GM20431 (cell line): ENCODE measurements around the gene ARAP2.

Experiments
- in situ Hi-C: fragments of 300-500 bp; cut with MseI, MboI; formaldehyde crosslinking; loops from one replicate; pipeline ENCODE4 v1.15.0; 2020; ENCODE audit warnings: low sequenced_read_pairs; ENCODE audit not compliant: unreplicated experiment

The ARAP2 gene

DNA sequence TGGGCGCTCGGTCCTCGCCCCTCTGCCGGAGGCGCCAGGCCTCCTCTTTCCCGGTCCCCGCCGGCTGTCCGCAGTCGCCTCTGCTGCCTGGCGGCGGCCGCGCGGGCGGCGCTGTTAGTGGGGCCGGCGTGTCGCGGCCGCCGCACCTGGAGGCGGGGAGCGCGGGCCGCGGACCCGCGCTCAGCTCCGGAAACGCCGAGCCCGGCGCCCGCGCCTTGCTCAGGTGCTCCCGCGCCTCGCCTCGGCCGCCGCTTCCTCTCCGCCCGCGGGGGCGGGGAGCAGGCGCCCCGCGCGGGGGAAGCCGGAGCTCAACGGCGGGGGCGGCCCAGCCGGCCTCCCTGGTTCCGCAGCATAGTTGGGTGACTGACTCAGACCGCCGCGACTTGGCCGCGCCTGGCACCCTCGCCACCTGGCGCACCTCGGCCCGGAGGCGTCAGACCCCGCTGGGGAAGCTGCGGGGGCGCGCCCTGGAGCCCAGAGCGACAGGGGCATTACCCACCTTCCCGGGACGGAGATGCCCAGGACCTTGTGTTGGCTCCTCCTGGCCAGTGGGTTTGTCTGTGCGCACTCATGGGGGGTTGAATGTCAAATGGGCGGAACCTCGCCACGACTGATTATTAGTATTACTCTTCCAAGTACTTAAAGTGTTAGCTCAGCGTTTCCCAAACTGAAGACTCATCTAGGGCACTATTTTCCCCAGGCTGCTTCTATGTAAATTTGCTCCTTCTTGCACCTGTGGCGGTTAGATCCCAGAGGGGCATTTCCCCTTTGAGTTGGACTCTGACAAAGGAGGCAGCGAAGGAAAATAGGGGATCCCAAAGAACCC lies at the start of gene ARAP2:
TSS of gene ARAP2 (minus strand) at position 258 of the 826 bp plus-strand sequence. CDS start 15,028 bp downstream, outside the sequence.
- in situ Hi-C loops = no loop called here

GRCh38 chr4:36292556-36293188 lies 48.4 kb upstream of the ARAP2 start:
- in situ Hi-C loops = no loop called here

DNA sequence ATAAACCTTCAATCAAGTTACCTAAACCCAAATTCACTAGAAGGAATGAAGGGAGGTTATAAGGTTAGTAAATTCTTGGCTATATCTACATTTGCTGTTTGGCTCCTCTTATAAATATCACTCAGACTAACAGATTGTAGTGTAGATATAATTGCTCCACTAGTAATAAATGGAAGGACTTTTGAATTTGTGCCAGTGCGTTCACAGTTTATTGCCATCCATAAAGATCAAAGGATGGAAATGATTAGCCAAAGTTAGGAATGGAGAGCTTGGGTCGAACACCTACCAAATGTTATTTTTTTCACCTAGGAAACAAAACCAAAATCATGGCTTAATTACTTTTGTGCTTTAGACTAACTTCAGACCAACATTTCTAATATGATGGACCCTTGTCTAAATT lies 46.3 kb upstream of the ARAP2 start:
- in situ Hi-C loops = no loop called here

DNA sequence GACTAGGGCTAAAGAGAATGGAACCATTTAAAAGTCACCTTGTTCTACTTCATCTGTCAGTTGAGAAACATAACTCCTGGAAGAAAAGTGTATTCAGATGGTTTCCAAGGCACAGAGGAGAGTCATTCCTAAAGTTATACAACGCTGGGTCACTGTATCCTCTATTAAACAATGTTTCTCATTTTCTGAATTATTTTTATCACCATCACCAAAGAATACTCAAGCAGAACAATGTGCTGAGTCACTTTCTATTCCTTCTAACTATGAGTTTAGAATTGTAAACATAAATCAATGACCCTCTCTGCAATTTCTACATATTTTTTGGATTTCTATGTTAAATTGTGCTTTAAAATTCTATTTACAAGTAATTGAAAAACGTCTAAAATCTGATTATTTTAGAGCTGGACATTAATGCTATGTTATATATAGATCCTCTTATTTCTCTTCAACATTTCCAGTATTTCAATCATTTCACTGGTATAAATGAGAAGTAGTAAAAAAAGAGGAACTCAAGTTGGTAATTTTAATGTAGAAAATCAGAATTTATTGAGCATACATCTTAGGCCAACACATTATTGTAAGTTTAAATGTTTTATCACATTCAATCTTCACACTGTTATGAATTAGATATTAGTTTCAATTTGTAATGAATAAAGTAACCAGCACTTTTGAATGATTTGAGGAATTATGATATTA lies 44.6 kb upstream of the ARAP2 start:
- in situ Hi-C loops = no loop called here

GRCh38 chr4:36286481-36286871 lies 42.2 kb upstream of the ARAP2 start:
- in situ Hi-C loops = no loop called here

DNA sequence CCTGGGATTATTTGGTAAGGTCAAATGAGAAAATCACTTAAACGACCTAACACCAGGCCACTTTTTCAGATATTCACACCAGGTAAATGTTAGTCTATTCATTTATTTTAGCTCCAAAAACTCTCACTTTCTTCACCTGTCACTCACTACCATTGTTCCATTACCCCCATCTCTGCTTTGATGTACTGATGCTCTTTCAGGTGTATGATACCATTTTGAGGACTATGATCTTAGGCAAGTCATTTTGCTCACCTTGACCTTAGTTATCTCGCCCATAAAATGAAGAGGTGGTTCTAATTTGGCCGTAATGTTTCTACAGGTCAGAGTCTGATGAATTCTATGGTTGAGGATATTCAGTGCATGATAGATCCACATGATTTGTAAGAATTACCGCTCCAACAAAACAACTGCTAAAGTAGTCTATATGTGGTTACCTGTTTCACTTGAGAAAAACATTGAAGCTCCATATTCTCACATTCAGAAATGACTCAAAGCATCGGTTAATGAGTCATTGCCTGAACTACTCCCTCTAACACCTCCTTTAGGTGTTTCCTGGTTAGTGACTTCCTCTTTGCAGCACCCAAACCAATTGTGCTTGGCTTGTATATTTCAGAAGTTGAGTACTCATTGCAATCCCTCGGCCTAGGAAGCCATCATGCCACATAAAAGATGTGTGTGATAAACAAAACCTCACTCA lies 41.6 kb upstream of the ARAP2 start:
- in situ Hi-C loops = no loop called here

- in situ Hi-C loops = no loop called here
Measured at GRCh38 chr4:36283912-36284465, 39.7 kb upstream of the ARAP2 start.

- in situ Hi-C loops = no loop called here
Measured at GRCh38 chr4:36282503-36283030, 38.3 kb upstream of the ARAP2 start.

- in situ Hi-C loops = no loop called here
Measured at GRCh38 chr4:36281384-36282106, 37.2 kb upstream of the ARAP2 start, which contains the start of gene DTHD1. Gene DTHD1 (plus strand): TSS chr4:36281616. CDS start chr4:36281759, 143 bp downstream.

- in situ Hi-C loops = no loop called here
Measured at GRCh38 chr4:36280555-36280954, 36.2 kb upstream of the ARAP2 start.

DNA sequence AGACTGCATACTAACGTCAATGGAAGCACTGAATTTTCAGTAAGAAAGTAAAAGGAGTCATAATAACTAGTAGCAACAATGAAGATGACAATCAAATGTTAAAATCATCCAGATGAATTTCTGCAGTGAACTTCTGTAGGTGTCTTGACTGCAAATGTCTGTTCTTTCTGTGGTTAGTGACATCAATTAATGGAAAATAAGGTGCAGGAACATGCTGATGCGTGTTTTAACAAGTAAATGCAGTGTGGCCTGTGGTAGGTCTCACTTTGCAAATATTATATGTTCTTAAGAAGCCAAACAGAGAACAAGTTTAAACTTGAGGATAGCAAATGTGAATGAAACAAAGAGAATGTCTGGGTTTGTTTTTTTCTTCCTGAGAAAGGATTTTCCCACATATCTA lies 34.5 kb upstream of the ARAP2 start:
- in situ Hi-C loops = no loop called here

GRCh38 chr4:36277533-36277932 lies 33.2 kb upstream of the ARAP2 start:
- in situ Hi-C loops = no loop called here

- in situ Hi-C loops = no loop called here
Measured at GRCh38 chr4:36274158-36274557, 29.8 kb upstream of the ARAP2 start.

DNA sequence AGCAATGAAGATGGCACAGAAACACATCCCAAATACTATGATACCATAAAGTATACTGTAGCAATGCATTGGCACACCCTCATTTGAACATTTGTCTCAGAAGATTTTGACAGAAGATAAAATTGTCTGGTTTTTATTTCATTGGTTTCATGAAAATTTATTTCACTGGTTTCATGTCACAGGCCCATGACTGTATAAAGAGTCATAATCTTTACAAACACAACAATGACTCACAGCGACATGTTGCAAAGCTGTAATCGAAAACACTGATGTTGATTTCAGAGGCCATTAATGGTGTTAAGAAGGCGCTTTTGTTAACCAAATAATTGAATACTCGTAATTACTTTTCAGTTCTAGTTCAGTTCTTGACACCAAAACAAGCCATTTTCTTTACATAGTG lies 29.0 kb upstream of the ARAP2 start:
- in situ Hi-C loops = no loop called here

DNA sequence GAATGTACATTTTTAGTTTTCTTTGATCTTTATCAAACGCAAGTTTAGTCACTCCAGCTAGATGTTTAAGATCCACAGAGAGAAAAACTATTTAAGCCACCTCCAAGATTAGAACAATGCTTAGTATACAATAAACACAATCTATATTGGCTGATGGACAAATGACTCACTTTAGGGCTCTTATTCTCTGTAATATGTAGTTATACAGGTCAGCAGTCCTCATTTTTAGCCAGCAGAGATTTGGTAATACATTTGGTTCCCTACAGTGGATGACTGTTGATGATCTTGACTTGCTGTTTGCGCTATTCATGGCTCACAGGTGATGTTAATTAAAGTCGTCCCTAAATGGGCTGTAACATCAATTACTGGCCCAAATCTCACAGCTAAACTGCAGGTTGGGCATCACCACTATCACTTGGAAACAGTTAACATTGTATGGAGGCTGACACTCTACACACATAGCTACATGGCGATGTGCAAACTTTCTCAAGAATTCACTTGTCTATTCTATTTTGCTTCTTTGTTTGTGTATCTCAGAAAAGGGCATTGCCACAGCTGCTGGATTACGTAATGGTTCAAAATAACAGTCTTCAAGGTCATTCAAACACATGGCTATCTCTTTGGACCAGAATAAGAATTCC lies 25.3 kb upstream of the ARAP2 start:
- in situ Hi-C loops = no loop called here

- in situ Hi-C loops = no loop called here
Measured at GRCh38 chr4:36269101-36269500, 24.8 kb upstream of the ARAP2 start.

- in situ Hi-C loops = no loop called here
Measured at GRCh38 chr4:36267486-36268268, 23.4 kb upstream of the ARAP2 start.

DNA sequence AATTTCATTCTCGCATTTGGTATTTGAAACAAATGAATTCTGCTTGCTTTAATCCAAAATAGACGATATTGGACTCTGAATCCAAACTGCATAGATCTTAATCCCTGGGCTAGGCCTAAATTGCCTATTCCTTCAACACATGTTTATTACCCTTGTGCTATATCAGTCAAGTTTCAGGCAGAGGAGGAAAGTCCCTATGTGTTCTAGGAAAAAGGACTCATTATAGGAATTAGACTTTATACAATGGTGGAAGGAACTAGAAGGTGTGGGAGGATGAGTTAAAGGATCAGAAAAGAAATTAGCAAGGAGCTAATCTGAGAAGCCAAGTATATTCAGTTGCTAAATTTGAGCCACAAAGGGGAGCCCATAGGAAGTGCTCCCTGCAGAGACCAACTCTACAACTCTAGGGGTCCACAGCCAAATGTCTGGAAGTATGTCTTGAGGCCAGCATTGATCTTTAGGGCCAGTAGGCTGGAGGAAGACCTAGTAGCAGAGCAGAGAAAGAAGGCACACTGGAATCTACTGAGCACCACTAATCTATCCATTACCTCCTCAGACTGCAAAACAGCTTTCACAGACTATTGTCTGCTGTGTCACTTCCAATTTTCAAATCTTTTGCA lies 20.0 kb upstream of the ARAP2 start:
- in situ Hi-C loops = no loop called here
